Heart left ventricle (tissue), 13 donors: Measurements from ENCODE around the gene PPP1R26.

Source experiments
- CTCF ChIP-seq, 12 donors: fragments of 200-600 bp; sonication (generic) in 4 of 12; IDR thresholded peaks; one replicate each; pipeline versions ENCODE4 v1.5.0 to v1.8.0; 2018 to 2022; ENCODE audit warnings: antibody characterized with exemption in 12 of 12, mild to moderate bottlenecking in 5 of 12
- POLR2A ChIP-seq, 2 donors: fragments of 450-650 bp; IDR thresholded peaks; one replicate each; pipeline ENCODE4 v1.6.1; 2017; ENCODE audit warnings: antibody characterized with exemption in 2 of 2, mild to moderate bottlenecking in 2 of 2, moderate library complexity in 2 of 2
- donor health status: ischemic (EF 13 %, LVEDD 7.1; RV severe dilation, severe dysfunction).
- donor health status: DM: no; HTN: yes; CAD: no.
- donor health status: DM: no; HTN: no; CAD: no.
- donor health status: ischemic (EF 25% LVEDD 6.9; RV normal size, moderate dysfunction).
- donor health status: ischemic (EF 25% LVEDD 5.7; RV mildly dilated, moderate dysfunction).
- donor health status: ischemic (EF 35%, LVEDD 5.7; RV mildly dilated, moderate dysfunction).
- donor health status: nonischemic (EF 11% LVEDD 7.7; RV severe dilation, severe dysfunction).
- donor health status: DM: yes; HTN: yes; CAD: no.
- donor health status: PGD.
- donor health status: ischemic (EF 29% LVEDD 5.4; RV normal size, mild dysfunction).
- donor health status: nonischemic (EF 23%, LVEDD 6.1; RV moderate dilation, normal function).

- TF ChIP-seq POLR2A (IDR thresholded peaks at IDR 0.05), result no peak
- TF ChIP-seq CTCF (IDR thresholded peaks at IDR 0.05), result no peak
Observed at GRCh38 chr9:135489188-135489906, 9.8 kb downstream of the PPP1R26 start.
